GM18870 (cell line): ENCODE results near the gene MRPL23.

ENCODE experiments used
- ATAC-seq: cut with Tn5 transposase; IDR thresholded peaks from one replicate; pipeline ENCODE4 v1.9.1; 2021; ENCODE audit warnings: moderate library complexity; ENCODE audit not compliant: unreplicated experiment

MRPL23 gene

GRCh38 chr11:1952806-1953482 lies 5.8 kb downstream of the MRPL23 start:
- ATAC-seq, result no peak

DNA sequence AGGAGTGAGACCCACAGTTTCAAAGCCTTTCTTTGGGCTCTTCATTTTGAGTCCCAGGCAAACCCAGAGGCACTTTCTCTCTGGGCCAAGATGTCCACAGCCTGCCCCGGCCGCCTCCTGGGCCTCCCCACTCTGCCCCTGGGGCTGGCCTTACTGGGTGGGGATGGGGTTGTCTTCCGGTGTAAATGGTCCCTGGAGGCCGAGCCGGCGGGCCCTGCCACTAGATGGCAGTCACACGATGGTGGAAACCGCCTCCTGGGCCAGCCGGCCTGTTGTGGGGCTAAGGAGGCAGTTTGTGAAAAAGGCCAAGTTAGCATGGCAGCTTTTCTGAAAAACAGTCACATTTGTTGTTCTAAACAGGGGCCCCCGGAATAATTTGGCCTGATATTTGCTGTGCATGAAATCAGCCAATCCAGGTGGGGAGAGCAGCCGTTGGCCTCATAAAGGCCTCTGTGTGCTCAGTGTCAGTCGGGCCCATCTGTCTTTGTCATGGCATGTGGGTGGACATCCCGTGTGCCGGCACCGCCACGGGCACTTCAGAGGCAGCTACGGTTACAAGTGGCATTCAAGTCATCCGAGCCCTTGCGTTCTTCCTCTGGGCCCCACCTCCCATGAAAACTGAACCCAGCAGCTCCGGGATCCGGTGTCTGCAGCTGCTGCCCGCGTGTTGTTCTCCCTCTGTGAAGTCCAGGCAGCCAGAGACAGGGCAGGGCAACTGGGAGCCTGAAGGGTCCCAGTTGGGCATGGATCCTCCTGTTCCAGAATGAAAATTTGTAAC lies 6.5 kb downstream of the MRPL23 start:
- ATAC-seq, result no peak

GRCh38 chr11:1958367-1958766 lies 11.2 kb downstream of the MRPL23 start:
- ATAC-seq, result no peak

GRCh38 chr11:1959786-1960185 lies 12.7 kb downstream of the MRPL23 start:
- no peak for ATAC-seq

- no peak for ATAC-seq
These were observed 16.7 kb downstream of the MRPL23 start for GRCh38 chr11:1963864-1964263.

- no peak for ATAC-seq
These were observed 17.2 kb downstream of the MRPL23 start for GRCh38 chr11:1964348-1964747.

DNA sequence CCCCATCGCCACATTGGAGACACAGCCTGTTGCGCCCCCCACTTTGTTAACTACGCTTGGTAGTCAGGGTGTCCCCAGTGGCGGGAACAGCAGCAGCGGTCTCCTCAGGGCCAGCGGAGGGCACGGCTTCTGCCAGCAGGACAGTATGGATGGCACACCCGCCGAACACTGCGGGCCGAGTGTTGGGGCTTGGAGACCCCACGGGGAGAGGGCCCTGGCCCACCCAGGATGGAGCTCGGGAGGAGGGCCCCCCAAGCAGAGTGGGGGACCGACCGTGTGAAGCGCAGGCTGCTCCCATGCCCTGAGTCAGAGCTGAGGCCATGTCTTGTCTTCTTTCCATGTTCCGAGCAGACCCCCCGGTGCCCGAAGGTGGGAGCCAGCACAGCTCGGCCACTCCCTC lies 17.8 kb downstream of the MRPL23 start:
- ATAC-seq, result no peak

- no peak for ATAC-seq
These were observed 19.4 kb downstream of the MRPL23 start for GRCh38 chr11:1966531-1966930.

DNA sequence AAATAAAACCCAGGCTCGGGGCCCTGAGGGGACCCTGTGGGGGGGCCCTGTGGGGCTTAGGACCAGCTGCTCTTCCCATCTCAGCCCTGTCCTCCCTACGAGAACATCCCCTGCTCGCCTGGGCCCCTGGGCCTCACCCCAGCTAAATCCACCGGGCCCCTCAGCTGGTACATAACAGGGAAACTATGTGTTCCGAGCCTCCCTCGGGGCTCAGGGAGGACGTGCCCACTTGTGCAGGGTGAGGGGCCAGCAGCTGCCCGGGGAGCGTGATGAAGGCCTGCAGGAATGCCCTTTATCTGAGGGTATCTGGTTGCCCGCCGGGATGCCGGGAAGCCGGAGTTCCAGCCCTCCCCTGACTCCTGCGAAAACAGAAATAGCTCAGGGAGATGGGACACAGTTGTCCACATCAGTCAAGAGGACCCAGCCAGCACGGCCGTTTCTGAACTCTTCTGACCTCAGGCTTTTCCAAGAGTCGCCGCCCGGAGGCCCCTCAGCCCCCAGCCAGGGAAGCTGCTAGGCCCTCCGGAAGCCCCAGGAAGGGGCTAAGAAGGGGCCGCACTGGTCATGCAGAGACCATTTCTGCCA lies 20.6 kb downstream of the MRPL23 start:
- ATAC-seq, result no peak

DNA sequence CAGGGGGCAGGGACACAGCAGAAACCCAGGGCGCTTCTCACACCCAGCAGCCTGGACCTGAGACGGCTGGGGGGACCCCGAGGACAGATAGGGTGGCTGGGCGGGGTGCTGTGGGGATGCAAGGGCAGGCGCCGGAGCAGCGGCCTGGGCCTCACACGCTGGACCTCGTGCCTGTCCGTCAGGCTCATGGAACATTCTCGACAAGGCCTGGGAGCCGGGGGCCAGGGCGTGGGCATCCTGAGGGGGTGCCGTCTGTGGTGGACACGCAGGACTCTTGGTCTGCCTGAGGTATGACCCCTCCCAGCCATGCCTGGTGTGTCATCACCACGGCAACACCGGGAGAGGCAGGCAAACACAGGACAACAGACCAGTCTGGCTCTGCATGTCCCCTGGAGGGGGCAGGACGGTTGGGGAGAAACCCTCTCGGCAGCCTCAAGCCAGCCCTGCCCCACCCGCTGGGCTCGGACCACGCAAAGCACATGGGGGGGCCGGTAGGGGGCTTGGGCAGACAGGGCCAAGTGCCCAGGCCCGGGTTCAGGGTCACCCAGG lies 21.4 kb downstream of the MRPL23 start:
- no peak for ATAC-seq

DNA sequence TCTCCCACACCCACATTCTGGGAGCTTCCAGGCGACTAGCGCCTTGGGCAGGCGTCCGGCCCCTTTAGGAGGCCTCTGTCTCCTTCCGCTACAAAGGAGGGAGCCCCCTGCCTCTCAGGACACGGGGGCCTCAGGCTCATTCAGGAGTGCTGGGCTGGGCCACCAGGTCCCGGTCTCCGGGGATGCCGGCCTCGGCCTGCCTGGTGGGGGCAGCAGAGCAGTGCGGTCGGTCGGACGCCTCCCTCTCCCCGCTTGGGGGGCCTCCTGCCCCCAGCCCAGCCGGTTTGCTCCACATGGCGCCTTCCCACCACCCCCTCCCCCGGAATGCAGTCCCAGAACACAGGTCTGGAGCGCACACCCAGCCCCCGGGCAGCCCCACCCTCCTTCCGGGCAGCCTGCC lies 21.9 kb downstream of the MRPL23 start:
- no peak for ATAC-seq

- ATAC-seq, result no peak
These were observed 22.6 kb downstream of the MRPL23 start for GRCh38 chr11:1969776-1970175.

DNA sequence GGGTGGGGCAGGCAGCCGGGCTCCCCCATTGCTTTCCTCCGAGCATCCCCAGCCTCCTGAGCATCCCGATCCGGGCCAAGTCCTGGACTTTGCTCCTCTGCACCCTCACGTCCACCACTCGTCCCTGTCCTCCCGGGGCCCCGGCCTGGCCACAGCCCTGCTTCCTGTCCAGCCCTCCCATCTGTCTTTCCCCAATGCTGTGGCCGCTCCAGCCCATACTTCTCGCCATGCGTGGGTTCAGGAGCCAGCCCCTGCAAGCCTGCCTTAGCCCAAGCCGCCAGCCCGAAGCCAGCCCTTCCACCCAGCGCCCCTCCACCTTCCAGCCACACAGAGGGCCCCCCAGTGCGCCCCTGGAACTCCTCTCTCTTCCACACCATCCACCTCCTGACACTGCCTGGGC lies 23.8 kb downstream of the MRPL23 start:
- no peak for ATAC-seq

- no peak for ATAC-seq
These were observed 28.1 kb downstream of the MRPL23 start for GRCh38 chr11:1975185-1975584.

DNA sequence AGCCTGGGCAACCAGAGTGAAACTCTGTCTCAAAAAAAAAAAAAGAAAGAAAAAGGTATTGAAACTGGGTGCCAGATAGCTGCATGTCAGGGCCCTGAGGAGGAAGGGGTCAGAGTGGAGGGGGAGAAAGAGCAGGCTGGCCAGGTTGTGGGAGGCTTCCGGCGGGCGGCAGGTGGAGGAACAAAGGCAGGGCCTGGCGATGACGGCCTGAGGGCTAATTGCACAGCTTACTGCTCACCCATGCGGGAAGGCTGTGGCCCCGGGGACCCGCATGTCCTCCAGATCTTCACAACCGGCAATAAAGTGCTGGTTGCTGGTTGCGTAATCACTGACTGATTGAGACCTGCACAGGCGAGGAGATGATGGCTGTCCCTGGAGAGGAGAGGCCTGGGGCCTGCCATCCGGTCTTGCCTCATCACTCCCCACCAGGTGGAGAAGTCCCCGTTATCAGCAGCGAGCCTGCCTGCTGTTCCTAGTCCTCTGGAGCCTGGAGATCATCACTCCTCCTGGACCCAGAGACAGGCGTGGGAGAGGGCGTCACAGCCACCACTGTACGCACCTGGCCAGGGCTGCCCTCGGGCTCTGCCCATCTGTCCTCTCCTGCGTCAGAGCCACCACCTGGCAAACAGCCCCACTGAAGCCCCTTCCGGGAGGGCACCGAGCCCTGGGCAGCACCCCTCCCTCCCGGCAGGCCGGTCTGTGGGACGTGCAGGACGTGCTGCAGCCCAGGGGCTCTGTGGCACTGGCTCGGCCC lies 31.8 kb downstream of the MRPL23 start:
- no peak for ATAC-seq

DNA sequence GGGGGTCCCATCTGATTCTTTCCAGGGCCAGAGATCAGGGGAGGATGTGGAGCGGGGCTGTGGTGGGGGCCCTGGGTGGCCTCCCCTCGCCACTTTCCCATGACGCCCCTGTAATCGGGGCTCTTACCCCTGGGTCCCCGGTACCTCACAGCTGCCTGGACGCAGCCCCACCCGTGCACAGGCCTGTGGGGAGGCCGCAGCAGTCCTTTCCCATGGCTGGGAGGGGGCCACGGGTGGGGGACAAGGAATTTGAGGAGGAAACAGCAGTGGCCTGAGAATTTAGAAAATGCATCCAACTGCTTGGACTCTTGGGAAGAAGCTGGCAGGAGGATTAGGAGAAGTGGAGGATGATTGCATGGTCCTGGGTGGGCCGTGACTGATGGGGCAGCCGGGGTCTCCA lies 32.5 kb downstream of the MRPL23 start:
- no peak for ATAC-seq

- ATAC-seq, result no peak
These were observed 35.9 kb downstream of the MRPL23 start for GRCh38 chr11:1982873-1983600.

- ATAC-seq, result no peak
These were observed 36.4 kb downstream of the MRPL23 start for GRCh38 chr11:1983601-1983961.

DNA sequence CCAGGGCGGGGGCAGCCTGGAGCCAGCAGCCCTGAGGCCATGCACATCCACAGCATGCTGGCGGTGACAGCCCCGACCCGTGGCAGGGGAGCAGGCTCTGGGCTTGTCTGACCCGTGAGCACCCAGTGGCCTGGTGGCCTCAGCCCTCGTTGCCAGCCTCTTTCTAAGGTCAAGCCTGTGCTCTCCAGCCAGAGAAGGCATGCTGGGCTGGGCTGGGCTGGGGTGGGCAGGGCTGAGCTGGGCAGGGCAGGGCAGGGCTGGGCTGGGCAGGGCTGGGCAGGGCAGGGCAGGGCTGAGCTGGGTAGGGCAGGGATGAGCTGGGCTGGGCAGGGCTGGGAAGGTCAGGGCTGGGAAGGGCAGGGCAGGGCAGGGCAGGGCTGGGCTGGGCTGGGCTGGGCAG lies 39.9 kb downstream of the MRPL23 start:
- no peak for ATAC-seq

- ATAC-seq, result no peak
These were observed 41.0 kb downstream of the MRPL23 start for GRCh38 chr11:1988174-1988573.
